K562 (cell line): ENCODE results near the gene EML2. TPM values are rescaled to one million over a fixed set of nuclear protein-coding genes. Genes with fewer than 3 reads are reported as not detected.

Experiments
- BHLHE40 ChIP-seq: IDR thresholded peaks from 2 replicates; pipeline ENCODE4 v1.6.1; 2011; ENCODE audit warnings: low read length, improper control_type of control experiment
- CC2D1A ChIP-seq: fragments of 450-650 bp; IDR thresholded peaks from 2 replicates; pipeline ENCODE4 v1.6.1; 2017; ENCODE audit warnings: mild to moderate bottlenecking
- CHD2 ChIP-seq: IDR thresholded peaks from 2 replicates; pipeline ENCODE4 v1.6.1; 2011; ENCODE audit warnings: low read depth, low read length
- ESRRA ChIP-seq: fragments of 450-650 bp; IDR thresholded peaks from 2 replicates; pipeline ENCODE4 v1.6.1; 2014; ENCODE audit warnings: low read depth, mild to moderate bottlenecking, moderate library complexity, borderline replicate concordance
- FOXP1 ChIP-seq: sonication (generic); formaldehyde crosslinking; IDR thresholded peaks from 2 replicates; pipeline ENCODE4 v1.8.0; 2022; ENCODE audit warnings: mild to moderate bottlenecking, missing genetic modification reagents
- GTF2E2 ChIP-seq: fragments of 200-800 bp; sonication (Bioruptor generic); IDR thresholded peaks from 2 replicates; pipeline ENCODE4 v1.6.1; 2016; ENCODE audit warnings: missing genetic modification characterization, missing compliant biosample characterization
- HSF4 ChIP-seq: fragments of 250-450 bp; sonication (Bioruptor Pico); IDR thresholded peaks from 2 replicates; pipeline ENCODE4 v2.1.2; 2022; ENCODE audit warnings: mild to moderate bottlenecking, moderate library complexity, borderline replicate concordance
- KDM1A ChIP-seq, 2 experiments: fragments of 450-650 bp; IDR thresholded peaks; 2 replicates each; pipeline ENCODE4 v1.6.1; 2016; ENCODE audit warnings: mild to moderate bottlenecking in 2 of 2
- NR3C1 ChIP-seq: sonication (generic); formaldehyde crosslinking; IDR thresholded peaks from 2 replicates; pipeline ENCODE4 v1.8.1; 2022; ENCODE audit warnings: missing genetic modification reagents
- RBFOX2 ChIP-seq: fragments of 200-400 bp; formaldehyde crosslinking; IDR thresholded peaks from 2 replicates; pipeline ENCODE4 v1.6.1; 2017; ENCODE audit warnings: low read depth, mild to moderate bottlenecking, low read length, moderate library complexity
- RBM15 ChIP-seq: fragments of 200-400 bp; formaldehyde crosslinking; IDR thresholded peaks from 2 replicates; pipeline ENCODE4 v1.6.1; 2018; ENCODE audit warnings: mild to moderate bottlenecking, low read length, moderate library complexity; ENCODE audit not compliant: insufficient read depth
- SNAPC5 ChIP-seq: fragments of 250-450 bp; sonication (Bioruptor Pico); IDR thresholded peaks from 2 replicates; pipeline ENCODE4 v1.8.0; 2021; ENCODE audit warnings: moderate library complexity, mild to moderate bottlenecking, inconsistent platforms
- TAF9B ChIP-seq: fragments of 450-650 bp; IDR thresholded peaks from 2 replicates; pipeline ENCODE4 v1.6.1; 2018; ENCODE audit warnings: mild to moderate bottlenecking; ENCODE audit not compliant: partially characterized antibody
- TOE1 ChIP-seq, 2 experiments: fragments of 450-650 bp in 1 of 2; sonication (generic) in 1 of 2; formaldehyde crosslinking in 1 of 2; IDR thresholded peaks; 2 replicates each; pipeline versions ENCODE4 v1.7.1 to v1.8.0; 2016 to 2022; ENCODE audit warnings: borderline replicate concordance in 2 of 2, mild to moderate bottlenecking in 2 of 2, antibody characterized with exemption in 1 of 2, inconsistent platforms in 1 of 2, low read depth in 1 of 2, missing genetic modification reagents in 1 of 2, moderate library complexity in 1 of 2
- USF2 ChIP-seq: sonication (generic); formaldehyde crosslinking; IDR thresholded peaks from 2 replicates; pipeline ENCODE4 v1.5.0; 2020; ENCODE audit warnings: missing genetic modification reagents
- ZNF23 ChIP-seq: fragments of 250-450 bp; sonication (Bioruptor Pico); IDR thresholded peaks from 2 replicates; pipeline ENCODE4 v1.4.0; 2020; ENCODE audit warnings: mild to moderate bottlenecking
- ZNF263 ChIP-seq: sonication (generic); formaldehyde crosslinking; IDR thresholded peaks from 2 replicates; pipeline ENCODE4 v1.8.0; 2022; ENCODE audit warnings: mild to moderate bottlenecking, missing genetic modification reagents, borderline replicate concordance
- ZNF282 ChIP-seq: sonication (generic); formaldehyde crosslinking; IDR thresholded peaks from 2 replicates; pipeline ENCODE4 v1.8.1; 2023; ENCODE audit warnings: missing genetic modification reagents
- ZNF316 ChIP-seq: fragments of 450-650 bp; IDR thresholded peaks from 2 replicates; pipeline ENCODE4 v1.6.1; 2016
- polyA plus RNA-seq, 8 experiments: library from polyadenylated mRNA; depleted of rRNA in 4 of 8; stranded (reverse) in 5 of 8; unstranded in 3 of 8; fragments of >200 nt; fragmentation: Nextera tagmentation in 2 of 8; fragmentation: Illumina TruSeq in 1 of 8; extraction: Ambion mirVana in 2 of 8; extraction: Trizol in 1 of 8; gene quantifications; 2 replicates each; pipeline versions ENCODE4 v1.2.1 to v1.2.3, GENCODE V29; 2011 to 2014; ENCODE audit warnings: inconsistent platforms in 1 of 8, missing spikeins in 1 of 8
- total RNA-seq, 7 experiments: library from RNA; depleted of rRNA in 6 of 7; stranded (reverse); fragments of >200 nt in 6 of 7; fragmentation: Illumina TruSeq in 2 of 7; extraction: Trizol in 2 of 7; gene quantifications; 2 replicates each; pipeline versions ENCODE4 v1.2.1 to v1.2.3, GENCODE V29; 2011 to 2021; ENCODE audit warnings: low replicate concordance in 1 of 7
- TF ChIP-seq, protein P1 (sequence below): fragments of 250-450 bp; sonication (Bioruptor Pico); IDR thresholded peaks from 2 replicates; pipeline ENCODE4 v1.5.0; 2021
- TF ChIP-seq, protein P2 (sequence below): fragments of 250-450 bp; sonication (Bioruptor Pico); IDR thresholded peaks from 2 replicates; pipeline ENCODE4 v1.4.0; 2020; ENCODE audit warnings: mild to moderate bottlenecking
- TF ChIP-seq, protein P3 (sequence below), 2 experiments: fragments of 450-650 bp; IDR thresholded peaks; 2 replicates each; pipeline ENCODE4 v1.6.1; 2018; ENCODE audit warnings: mild to moderate bottlenecking in 2 of 2, low read depth in 1 of 2; ENCODE audit not compliant: partially characterized antibody in 2 of 2

The EML2 gene
- total and polyA plus RNA-seq, 9 of the 15 experiments (the other 6 are each of a cell fraction or from before 2014, with no cell fraction given): 2.6 to 69.6 (median 24.8) TPM

DNA sequence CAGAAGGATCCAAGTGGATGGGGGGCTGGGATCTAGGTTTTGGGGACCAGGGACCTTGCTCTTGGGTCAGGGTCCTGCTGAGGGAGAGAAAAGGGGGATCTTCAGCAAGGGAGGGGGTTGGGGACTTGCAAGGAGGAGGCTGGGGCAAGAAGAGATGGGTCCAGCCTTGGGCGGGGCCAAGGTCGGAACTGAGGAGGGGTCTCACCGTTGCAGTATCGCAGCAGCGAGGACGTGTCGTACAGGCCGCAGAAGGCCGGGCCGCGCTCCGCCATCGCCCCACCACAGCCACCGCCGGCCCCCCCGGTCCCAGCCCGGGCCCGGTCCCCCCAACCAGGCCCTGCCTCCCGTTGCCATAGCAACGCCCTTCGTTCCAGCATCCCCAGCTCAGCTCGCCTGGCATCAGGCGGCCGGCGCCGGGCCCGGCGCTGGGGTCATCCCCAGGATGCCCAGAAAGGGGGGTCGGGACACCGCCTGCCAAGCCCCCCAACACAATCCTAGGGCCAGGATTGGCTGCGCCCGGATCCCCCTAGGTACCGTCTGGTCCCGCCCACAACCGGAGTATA, 6.0 kb upstream of the EML2 start (continued):
- TF ChIP-seq, protein P1, sequence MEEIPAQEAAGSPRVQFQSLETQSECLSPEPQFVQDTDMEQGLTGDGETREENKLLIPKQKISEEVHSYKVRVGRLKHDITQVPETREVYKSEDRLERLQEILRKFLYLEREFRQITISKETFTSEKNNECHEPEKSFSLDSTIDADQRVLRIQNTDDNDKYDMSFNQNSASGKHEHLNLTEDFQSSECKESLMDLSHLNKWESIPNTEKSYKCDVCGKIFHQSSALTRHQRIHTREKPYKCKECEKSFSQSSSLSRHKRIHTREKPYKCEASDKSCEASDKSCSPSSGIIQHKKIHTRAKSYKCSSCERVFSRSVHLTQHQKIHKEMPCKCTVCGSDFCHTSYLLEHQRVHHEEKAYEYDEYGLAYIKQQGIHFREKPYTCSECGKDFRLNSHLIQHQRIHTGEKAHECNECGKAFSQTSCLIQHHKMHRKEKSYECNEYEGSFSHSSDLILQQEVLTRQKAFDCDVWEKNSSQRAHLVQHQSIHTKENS (CRISPR knock-in tag): no peak
- no peak for TF ChIP-seq BHLHE40
- no peak for TF ChIP-seq ZNF263 (CRISPR knock-in tag)
- no peak for TF ChIP-seq ZNF282
- TF ChIP-seq HSF4 (CRISPR knock-in tag): no peak
- TF ChIP-seq ZNF316: no peak
- TF ChIP-seq RBFOX2: peak; percentile 16; the same call in 1 of the 2 replicates
- TF ChIP-seq USF2 (CRISPR knock-in tag): no peak
- no peak for TF ChIP-seq ZNF23 (CRISPR knock-in tag)
- 0 out of 2 replicates have a peak, but pooled peaks have one; percentile 51 for TF ChIP-seq ESRRA
- no peak for TF ChIP-seq CHD2
- TF ChIP-seq, protein P2, sequence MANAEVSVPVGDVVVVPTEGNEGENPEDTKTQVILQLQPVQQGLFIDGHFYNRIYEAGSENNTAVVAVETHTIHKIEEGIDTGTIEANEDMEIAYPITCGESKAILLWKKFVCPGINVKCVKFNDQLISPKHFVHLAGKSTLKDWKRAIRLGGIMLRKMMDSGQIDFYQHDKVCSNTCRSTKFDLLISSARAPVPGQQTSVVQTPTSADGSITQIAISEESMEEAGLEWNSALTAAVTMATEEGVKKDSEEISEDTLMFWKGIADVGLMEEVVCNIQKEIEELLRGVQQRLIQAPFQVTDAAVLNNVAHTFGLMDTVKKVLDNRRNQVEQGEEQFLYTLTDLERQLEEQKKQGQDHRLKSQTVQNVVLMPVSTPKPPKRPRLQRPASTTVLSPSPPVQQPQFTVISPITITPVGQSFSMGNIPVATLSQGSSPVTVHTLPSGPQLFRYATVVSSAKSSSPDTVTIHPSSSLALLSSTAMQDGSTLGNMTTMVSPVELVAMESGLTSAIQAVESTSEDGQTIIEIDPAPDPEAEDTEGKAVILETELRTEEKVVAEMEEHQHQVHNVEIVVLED: no peak
- TF ChIP-seq TOE1 (IDR thresholded peaks at IDR 0.05; ENCODE audit: borderline replicate concordance): no peak
- no peak for TF ChIP-seq TOE1 (CRISPR knock-in tag; IDR thresholded peaks at IDR 0.05; ENCODE audit: borderline replicate concordance, low read depth)
- no peak for TF ChIP-seq RBM15
- TF ChIP-seq GTF2E2 (tag): no peak
- TF ChIP-seq CC2D1A: no peak
- no peak for TF ChIP-seq NR3C1 (CRISPR knock-in tag)
- TF ChIP-seq FOXP1: no peak
- no peak for TF ChIP-seq SNAPC5 (CRISPR knock-in tag)
- TF ChIP-seq KDM1A (IDR thresholded peaks at IDR 0.05): peak; percentile 91 to 96
- TF ChIP-seq, protein P3, sequence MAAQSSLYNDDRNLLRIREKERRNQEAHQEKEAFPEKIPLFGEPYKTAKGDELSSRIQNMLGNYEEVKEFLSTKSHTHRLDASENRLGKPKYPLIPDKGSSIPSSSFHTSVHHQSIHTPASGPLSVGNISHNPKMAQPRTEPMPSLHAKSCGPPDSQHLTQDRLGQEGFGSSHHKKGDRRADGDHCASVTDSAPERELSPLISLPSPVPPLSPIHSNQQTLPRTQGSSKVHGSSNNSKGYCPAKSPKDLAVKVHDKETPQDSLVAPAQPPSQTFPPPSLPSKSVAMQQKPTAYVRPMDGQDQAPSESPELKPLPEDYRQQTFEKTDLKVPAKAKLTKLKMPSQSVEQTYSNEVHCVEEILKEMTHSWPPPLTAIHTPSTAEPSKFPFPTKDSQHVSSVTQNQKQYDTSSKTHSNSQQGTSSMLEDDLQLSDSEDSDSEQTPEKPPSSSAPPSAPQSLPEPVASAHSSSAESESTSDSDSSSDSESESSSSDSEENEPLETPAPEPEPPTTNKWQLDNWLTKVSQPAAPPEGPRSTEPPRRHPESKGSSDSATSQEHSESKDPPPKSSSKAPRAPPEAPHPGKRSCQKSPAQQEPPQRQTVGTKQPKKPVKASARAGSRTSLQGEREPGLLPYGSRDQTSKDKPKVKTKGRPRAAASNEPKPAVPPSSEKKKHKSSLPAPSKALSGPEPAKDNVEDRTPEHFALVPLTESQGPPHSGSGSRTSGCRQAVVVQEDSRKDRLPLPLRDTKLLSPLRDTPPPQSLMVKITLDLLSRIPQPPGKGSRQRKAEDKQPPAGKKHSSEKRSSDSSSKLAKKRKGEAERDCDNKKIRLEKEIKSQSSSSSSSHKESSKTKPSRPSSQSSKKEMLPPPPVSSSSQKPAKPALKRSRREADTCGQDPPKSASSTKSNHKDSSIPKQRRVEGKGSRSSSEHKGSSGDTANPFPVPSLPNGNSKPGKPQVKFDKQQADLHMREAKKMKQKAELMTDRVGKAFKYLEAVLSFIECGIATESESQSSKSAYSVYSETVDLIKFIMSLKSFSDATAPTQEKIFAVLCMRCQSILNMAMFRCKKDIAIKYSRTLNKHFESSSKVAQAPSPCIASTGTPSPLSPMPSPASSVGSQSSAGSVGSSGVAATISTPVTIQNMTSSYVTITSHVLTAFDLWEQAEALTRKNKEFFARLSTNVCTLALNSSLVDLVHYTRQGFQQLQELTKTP (IDR thresholded peaks at IDR 0.05; ENCODE audit: low read depth in 1 of 2, partially characterized antibody in 2 of 2): no peak
- TF ChIP-seq TAF9B: no peak
